DOHH2 (cell line): ENCODE data around the gene DSE.

Source experiments
- H3F3A ChIP-seq: fragments of 200-600 bp; sonication (generic), shearing (Covaris generic); 2 replicates; pipeline ENCODE4 v1.6.0; 2016; ENCODE audit warnings: antibody characterized with exemption, mild to moderate bottlenecking; ENCODE audit not compliant: control insufficient read depth, insufficient read depth
- H3K27ac ChIP-seq: fragments of 200-600 bp; sonication (generic); 2 replicates; pipeline ENCODE4 v1.5.1; 2014; ENCODE audit warnings: low read depth, mild to moderate bottlenecking, low read length, moderate library complexity
- H3K27me3 ChIP-seq: fragments of 200-600 bp; sonication (generic); 2 replicates; pipeline ENCODE4 v1.6.1; 2014; ENCODE audit warnings: mild to moderate bottlenecking, low read length, mixed read lengths; ENCODE audit not compliant: control insufficient read depth
- H3K36me3 ChIP-seq: fragments of 200-600 bp; sonication (generic); 2 replicates; pipeline ENCODE4 v1.6.1; 2014; ENCODE audit warnings: mild to moderate bottlenecking, low read length, moderate library complexity, mixed read lengths; ENCODE audit not compliant: control insufficient read depth
- H3K4me1 ChIP-seq: fragments of 200-600 bp; sonication (generic); 2 replicates; pipeline ENCODE4 v1.6.1; 2014; ENCODE audit warnings: mild to moderate bottlenecking, low read length, mixed read lengths; ENCODE audit not compliant: control insufficient read depth
- H3K4me2 ChIP-seq: fragments of 200-600 bp; sonication (generic); 2 replicates; pipeline ENCODE4 v1.6.0; 2014; ENCODE audit warnings: mild to moderate bottlenecking, low read length, moderate library complexity
- H3K4me3 ChIP-seq: fragments of 200-600 bp; sonication (generic); 2 replicates; pipeline ENCODE4 v1.5.1; 2014; ENCODE audit warnings: mild to moderate bottlenecking, low read length, mixed read lengths
- H3K79me2 ChIP-seq: fragments of 200-600 bp; sonication (generic); 2 replicates; pipeline ENCODE4 v1.6.1; 2014; ENCODE audit warnings: mild to moderate bottlenecking, low read length, mixed read lengths; ENCODE audit not compliant: control insufficient read depth
- H3K9me2 ChIP-seq: fragments of 200-600 bp; sonication (generic); replicated peaks from 2 replicates; pipeline ENCODE4 v1.6.1; 2014; ENCODE audit warnings: mild to moderate bottlenecking, low read length, mixed read lengths; ENCODE audit not compliant: control insufficient read depth
- H3K9me3 ChIP-seq: fragments of 200-600 bp; sonication (generic); 2 replicates; pipeline ENCODE4 v1.6.1; 2014; ENCODE audit warnings: antibody characterized with exemption, low read length, mixed read lengths; ENCODE audit not compliant: control insufficient read depth, insufficient read depth
- H4K20me1 ChIP-seq: fragments of 200-600 bp; sonication (generic); 2 replicates; pipeline ENCODE4 v1.6.0; 2014; ENCODE audit warnings: low read depth, mild to moderate bottlenecking, antibody characterized with exemption, low read length, moderate library complexity; ENCODE audit not compliant: control insufficient read depth, insufficient read depth
- EZH2phosphoT487 ChIP-seq: fragments of 200-600 bp; sonication (generic); IDR thresholded peaks from 2 replicates; pipeline ENCODE4 v1.6.1; 2017; ENCODE audit warnings: borderline replicate concordance, mild to moderate bottlenecking, antibody characterized with exemption, low read length, moderate library complexity, mixed read lengths
- TF ChIP-seq, protein P1 (sequence below): fragments of 200-600 bp; sonication (generic); IDR thresholded peaks from one replicate; pipeline ENCODE4 v1.5.1; 2014; ENCODE audit warnings: antibody characterized with exemption, mild to moderate bottlenecking, low read depth, low read length; ENCODE audit not compliant: poor library complexity, severe bottlenecking

The DSE gene

GRCh38 chr6:116405652-116406356 lies 35.1 kb downstream of the DSE start:
- peak; percentile 51; the same call in 1 of the 2 replicates for TF ChIP-seq EZH2phosphoT487
- TF ChIP-seq, protein P1, sequence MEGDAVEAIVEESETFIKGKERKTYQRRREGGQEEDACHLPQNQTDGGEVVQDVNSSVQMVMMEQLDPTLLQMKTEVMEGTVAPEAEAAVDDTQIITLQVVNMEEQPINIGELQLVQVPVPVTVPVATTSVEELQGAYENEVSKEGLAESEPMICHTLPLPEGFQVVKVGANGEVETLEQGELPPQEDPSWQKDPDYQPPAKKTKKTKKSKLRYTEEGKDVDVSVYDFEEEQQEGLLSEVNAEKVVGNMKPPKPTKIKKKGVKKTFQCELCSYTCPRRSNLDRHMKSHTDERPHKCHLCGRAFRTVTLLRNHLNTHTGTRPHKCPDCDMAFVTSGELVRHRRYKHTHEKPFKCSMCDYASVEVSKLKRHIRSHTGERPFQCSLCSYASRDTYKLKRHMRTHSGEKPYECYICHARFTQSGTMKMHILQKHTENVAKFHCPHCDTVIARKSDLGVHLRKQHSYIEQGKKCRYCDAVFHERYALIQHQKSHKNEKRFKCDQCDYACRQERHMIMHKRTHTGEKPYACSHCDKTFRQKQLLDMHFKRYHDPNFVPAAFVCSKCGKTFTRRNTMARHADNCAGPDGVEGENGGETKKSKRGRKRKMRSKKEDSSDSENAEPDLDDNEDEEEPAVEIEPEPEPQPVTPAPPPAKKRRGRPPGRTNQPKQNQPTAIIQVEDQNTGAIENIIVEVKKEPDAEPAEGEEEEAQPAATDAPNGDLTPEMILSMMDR: no peak
- Histone ChIP-seq H3K9me2 (no peaks in the 10 kb centered on the region), H3K79me2 (no peaks in the 10 kb centered on the region), H3K4me3 (no peak overlapping the region), H3K9me3 (no peaks in the 10 kb centered on the region), H3K4me1 (peaks cover 5% of the 10 kb centered on the region; the same call in 1 of the 2 replicates), H3K4me2 (no peak overlapping the region), H3F3A (no peaks in the 10 kb centered on the region), H4K20me1 (no peaks in the 10 kb centered on the region), H3K27ac (no peak overlapping the region), H3K27me3 (peaks cover 62% of the 10 kb centered on the region), H3K36me3 (no peaks in the 10 kb centered on the region)

DNA sequence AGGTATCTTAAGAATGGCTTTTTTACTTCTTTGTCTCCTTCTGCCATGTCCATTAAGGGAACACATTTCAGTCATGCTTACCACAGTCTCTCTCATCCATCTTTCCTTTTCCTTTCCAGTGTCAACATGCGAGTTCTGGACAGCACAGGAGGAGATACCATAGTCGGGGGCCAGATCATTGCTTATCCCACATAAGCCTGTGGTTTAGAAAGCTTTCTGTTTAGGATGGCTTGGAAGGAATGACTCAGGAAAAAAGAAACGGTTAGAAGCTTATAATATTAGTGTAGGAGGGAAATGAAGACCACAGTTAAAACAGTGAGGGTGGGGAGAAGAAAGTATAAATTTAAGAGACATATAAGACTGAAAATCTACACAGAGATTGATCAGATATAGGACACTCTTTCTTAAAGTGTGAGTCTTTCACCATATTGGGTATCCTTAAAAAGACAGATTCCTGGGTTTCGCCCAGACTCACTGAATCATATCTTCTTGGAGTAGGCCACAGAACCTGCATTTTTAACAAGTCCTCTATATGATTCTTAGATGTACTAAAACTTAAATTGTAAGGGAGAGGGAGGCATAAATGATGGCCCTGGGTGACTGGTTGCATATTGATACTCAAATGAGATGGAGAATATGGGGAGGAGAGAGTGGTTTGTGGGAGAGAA lies 36.1 kb downstream of the DSE start:
- TF ChIP-seq, protein P1: no peak
- TF ChIP-seq EZH2phosphoT487: no peak
- Histone ChIP-seq H3K4me3 (no peak overlapping the region), H3K79me2 (no peaks in the 10 kb centered on the region), H4K20me1 (no peaks in the 10 kb centered on the region), H3K9me2 (no peaks in the 10 kb centered on the region), H3K4me1 (peaks cover 5% of the 10 kb centered on the region; the same call in 1 of the 2 replicates), H3K4me2 (no peak overlapping the region), H3F3A (no peaks in the 10 kb centered on the region), H3K9me3 (no peaks in the 10 kb centered on the region), H3K27me3 (peaks cover 65% of the 10 kb centered on the region), H3K36me3 (no peaks in the 10 kb centered on the region), H3K27ac (no peak overlapping the region)

GRCh38 chr6:116408491-116408890 lies 37.7 kb downstream of the DSE start:
- H3K4me2 ChIP-seq: no peak overlapping the region
- H3F3A ChIP-seq: no peaks in the 10 kb centered on the region
- TF ChIP-seq, protein P1: no peak
- TF ChIP-seq EZH2phosphoT487: no peak
- H3K4me1 ChIP-seq: peaks cover 5% of the 10 kb centered on the region; the same call in 1 of the 2 replicates
- no peaks in the 10 kb centered on the region for H3K36me3 ChIP-seq
- no peak overlapping the region for H3K4me3 ChIP-seq
- H3K9me2 ChIP-seq: no peaks in the 10 kb centered on the region
- H4K20me1 ChIP-seq: no peaks in the 10 kb centered on the region
- H3K9me3 ChIP-seq: no peaks in the 10 kb centered on the region
- H3K27me3 ChIP-seq: peaks cover 56% of the 10 kb centered on the region
- no peak overlapping the region for H3K27ac ChIP-seq
- H3K79me2 ChIP-seq: no peaks in the 10 kb centered on the region
